ENCODE results near the gene RAD23B. TPM values are rescaled to one million over a fixed set of nuclear protein-coding genes. Genes with fewer than 3 reads are reported as not detected.
A peak's percentile ranks its signal among the peaks of the same experiment; 100 is the strongest.
"Not testable (repeated sequence)": the region's sequence is repeated elsewhere in the genome, so short reads cannot be mapped to it uniquely, and the experiment has no call there.

RAD23B gene
- total RNA-seq, 4 donors from 2014 or later: 64.4 to 110 (median 88.1) TPM

GRCh38 chr9:107249131-107249533 lies 33.9 kb upstream of the RAD23B start:
- Histone ChIP-seq H3K27me3 (no peaks in the 10 kb centered on the region), H3K36me3 (no peaks in the 10 kb centered on the region), H3K27ac (replicated peaks in 1 of 4) (no peak overlapping the region), H3K9me3 (no peaks in the 10 kb centered on the region), H3K4me3 (no peak overlapping the region), H3K4me1 (peaks cover 15 to 19% (median 16%) of the 10 kb centered on the region in 4 donors)
- WGBS: 36% methylated on average over 2 of the region's 2 CpGs
- TF ChIP-seq POLR2A (IDR thresholded peaks at IDR 0.05; ENCODE audit: low read depth) (no peak), POLR2AphosphoS5 (IDR thresholded peaks at IDR 0.05) (no peak), EP300 (IDR thresholded peaks at IDR 0.05) (no peak)
- TF ChIP-seq, protein P1, sequence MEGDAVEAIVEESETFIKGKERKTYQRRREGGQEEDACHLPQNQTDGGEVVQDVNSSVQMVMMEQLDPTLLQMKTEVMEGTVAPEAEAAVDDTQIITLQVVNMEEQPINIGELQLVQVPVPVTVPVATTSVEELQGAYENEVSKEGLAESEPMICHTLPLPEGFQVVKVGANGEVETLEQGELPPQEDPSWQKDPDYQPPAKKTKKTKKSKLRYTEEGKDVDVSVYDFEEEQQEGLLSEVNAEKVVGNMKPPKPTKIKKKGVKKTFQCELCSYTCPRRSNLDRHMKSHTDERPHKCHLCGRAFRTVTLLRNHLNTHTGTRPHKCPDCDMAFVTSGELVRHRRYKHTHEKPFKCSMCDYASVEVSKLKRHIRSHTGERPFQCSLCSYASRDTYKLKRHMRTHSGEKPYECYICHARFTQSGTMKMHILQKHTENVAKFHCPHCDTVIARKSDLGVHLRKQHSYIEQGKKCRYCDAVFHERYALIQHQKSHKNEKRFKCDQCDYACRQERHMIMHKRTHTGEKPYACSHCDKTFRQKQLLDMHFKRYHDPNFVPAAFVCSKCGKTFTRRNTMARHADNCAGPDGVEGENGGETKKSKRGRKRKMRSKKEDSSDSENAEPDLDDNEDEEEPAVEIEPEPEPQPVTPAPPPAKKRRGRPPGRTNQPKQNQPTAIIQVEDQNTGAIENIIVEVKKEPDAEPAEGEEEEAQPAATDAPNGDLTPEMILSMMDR (IDR thresholded peaks at IDR 0.05): no peak
- intact Hi-C loops (cut with DNase I): no loop called here
- no peak for DNase-seq (ENCODE audit: extremely low spot score)

- no peaks in the 10 kb centered on the region for H3K36me3 ChIP-seq
- H3K4me1 ChIP-seq: peaks cover 15 to 19% (median 16%) of the 10 kb centered on the region in 4 donors
- no peaks in the 10 kb centered on the region for H3K9me3 ChIP-seq
- DNase-seq (ENCODE audit: extremely low spot score): no peak
- H3K27me3 ChIP-seq: no peaks in the 10 kb centered on the region
- no peak overlapping the region for H3K4me3 ChIP-seq
- TF ChIP-seq POLR2AphosphoS5 (IDR thresholded peaks at IDR 0.05) (no peak), EP300 (IDR thresholded peaks at IDR 0.05) (no peak), POLR2A (IDR thresholded peaks at IDR 0.05; ENCODE audit: low read depth) (no peak)
- TF ChIP-seq, protein P1 (IDR thresholded peaks at IDR 0.05): no peak
- intact Hi-C loops (cut with DNase I): no loop called here
- 98% methylated on average over 2 of the region's 2 CpGs for WGBS
- no peak overlapping the region for H3K27ac ChIP-seq (replicated peaks in 1 of 4)
Measured at GRCh38 chr9:107249665-107250285, 33.3 kb upstream of the RAD23B start.

GRCh38 chr9:107251756-107252322 lies 31.2 kb upstream of the RAD23B start:
- no peak for DNase-seq (ENCODE audit: extremely low spot score)
- Histone ChIP-seq H3K27ac (replicated peaks in 1 of 4) (peak overlapping the region; percentile 52 to 69 (median 54)), H3K4me1 (peaks cover 15 to 19% (median 16%) of the 10 kb centered on the region in 4 donors), H3K27me3 (no peaks in the 10 kb centered on the region), H3K4me3 (no peak overlapping the region), H3K36me3 (no peaks in the 10 kb centered on the region), H3K9me3 (no peaks in the 10 kb centered on the region)
- TF ChIP-seq, protein P1 (IDR thresholded peaks at IDR 0.05): no peak
- TF ChIP-seq POLR2AphosphoS5 (IDR thresholded peaks at IDR 0.05) (peak; percentile 5 to 38), EP300 (IDR thresholded peaks at IDR 0.05) (no peak), POLR2A (IDR thresholded peaks at IDR 0.05; ENCODE audit: low read depth) (no peak)
- intact Hi-C loops (cut with DNase I): no loop called here
- WGBS: 35% methylated on average over 4 of the region's 4 CpGs

GRCh38 chr9:107258919-107259318 lies 24.2 kb upstream of the RAD23B start:
- intact Hi-C loops (cut with DNase I): no loop called here
- TF ChIP-seq POLR2A (IDR thresholded peaks at IDR 0.05; ENCODE audit: low read depth) (no peak), POLR2AphosphoS5 (IDR thresholded peaks at IDR 0.05) (no peak), EP300 (IDR thresholded peaks at IDR 0.05) (no peak)
- TF ChIP-seq, protein P1 (IDR thresholded peaks at IDR 0.05): no peak
- H3K4me1 ChIP-seq: no peaks in the 10 kb centered on the region
- H3K9me3 ChIP-seq: no peaks in the 10 kb centered on the region
- no peak overlapping the region for H3K4me3 ChIP-seq
- no peak overlapping the region for H3K27ac ChIP-seq (replicated peaks in 1 of 4)
- no peaks in the 10 kb centered on the region for H3K27me3 ChIP-seq
- no peak for DNase-seq (ENCODE audit: extremely low spot score)
- H3K36me3 ChIP-seq: no peaks in the 10 kb centered on the region
- 93% methylated on average over 3 of the region's 3 CpGs for WGBS

DNA sequence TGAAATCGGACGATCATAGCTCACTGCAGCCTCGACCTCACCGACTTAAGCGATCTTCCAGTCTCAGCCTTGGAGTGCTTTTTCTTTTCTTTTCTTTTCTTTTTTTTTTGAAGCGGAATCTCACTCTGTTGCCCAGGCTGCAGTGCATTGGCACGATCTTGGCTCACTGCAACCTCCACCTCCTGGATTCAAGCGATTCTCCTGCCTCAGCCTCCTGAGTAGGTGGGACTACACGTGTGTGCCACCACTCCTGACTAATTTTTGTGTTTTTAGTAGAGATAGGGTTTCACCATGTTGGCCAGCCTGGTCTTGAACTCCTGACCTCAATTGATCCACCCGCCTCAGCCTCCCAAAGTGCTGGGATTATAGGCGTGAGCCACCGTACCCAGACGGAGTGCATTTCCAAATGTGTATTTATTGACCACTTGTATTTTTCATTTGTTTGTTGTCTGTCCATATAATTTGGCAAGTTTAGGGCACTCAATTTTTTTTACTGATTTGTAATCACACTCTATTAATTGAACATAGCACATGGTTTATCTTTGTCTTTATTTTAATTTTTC lies 23.2 kb upstream of the RAD23B start:
- H3K27me3 ChIP-seq; H3K27ac ChIP-seq (replicated peaks in 1 of 4); H3K36me3 ChIP-seq; DNase-seq (ENCODE audit: extremely low spot score); H3K4me1 ChIP-seq; H3K9me3 ChIP-seq; intact Hi-C loops (cut with DNase I); H3K4me3 ChIP-seq: not testable (repeated sequence)
- 95% methylated on average over 13 of the region's 13 CpGs for WGBS
